ENCODE measurements around the gene CREB5.

Gene CREB5

GRCh38 chr7:28510026-28510369, 97.7 kb downstream of the CREB5 start:
- Histone ChIP-seq H3K36me3 (ENCODE audit: control insufficient read depth, insufficient read depth, low read length) (peaks cover 2% of the 10 kb centered on the region), H3K4me3 (ENCODE audit: extremely low read depth, insufficient read depth, low read length, poor library complexity, severe bottlenecking) (no peak overlapping the region), H3K27ac (ENCODE audit: low read depth, low read length, severe bottlenecking) (no peak overlapping the region), H3K4me1 (ENCODE audit: control insufficient read depth, insufficient read depth, low read length, poor library complexity, severe bottlenecking) (peaks cover 3% of the 10 kb centered on the region), H3K9me3 (ENCODE audit: control insufficient read depth, low read length) (no peaks in the 10 kb centered on the region)
- 80 to 83% methylated on average over 1 to 2 of the region's 2 CpGs for WGBS, 2 experiments (ENCODE audit: insufficient coverage in 2 of 2)

- peaks cover 15% of the 10 kb centered on the region for H3K4me1 ChIP-seq (ENCODE audit: control insufficient read depth, insufficient read depth, low read length, poor library complexity, severe bottlenecking)
- H3K9me3 ChIP-seq (ENCODE audit: control insufficient read depth, low read length): no peaks in the 10 kb centered on the region
- peaks cover 2% of the 10 kb centered on the region for H3K36me3 ChIP-seq (ENCODE audit: control insufficient read depth, insufficient read depth, low read length)
- no peak overlapping the region for H3K4me3 ChIP-seq (ENCODE audit: extremely low read depth, insufficient read depth, low read length, poor library complexity, severe bottlenecking)
- no peak overlapping the region for H3K27ac ChIP-seq (ENCODE audit: low read depth, low read length, severe bottlenecking)
- 86 to 91% methylated on average over 3 to 4 of the region's 9 CpGs for WGBS, 2 experiments (ENCODE audit: insufficient coverage in 2 of 2)
These were observed 100.5 kb downstream of the CREB5 start for GRCh38 chr7:28512668-28513440.

- H3K4me1 ChIP-seq (ENCODE audit: control insufficient read depth, insufficient read depth, low read length, poor library complexity, severe bottlenecking): peaks cover 15% of the 10 kb centered on the region
- H3K36me3 ChIP-seq (ENCODE audit: control insufficient read depth, insufficient read depth, low read length): peaks cover 2% of the 10 kb centered on the region
- 49 to 56% methylated on average over 10 of the region's 14 CpGs for WGBS, 2 experiments (ENCODE audit: insufficient coverage in 2 of 2)
- H3K9me3 ChIP-seq (ENCODE audit: control insufficient read depth, low read length): no peaks in the 10 kb centered on the region
- no peak overlapping the region for H3K4me3 ChIP-seq (ENCODE audit: extremely low read depth, insufficient read depth, low read length, poor library complexity, severe bottlenecking)
- no peak overlapping the region for H3K27ac ChIP-seq (ENCODE audit: low read depth, low read length, severe bottlenecking)
These were observed 104.3 kb downstream of the CREB5 start for GRCh38 chr7:28516390-28517172.

GRCh38 chr7:28517206-28517605, 104.9 kb downstream of the CREB5 start:
- H3K4me1 ChIP-seq (ENCODE audit: control insufficient read depth, insufficient read depth, low read length, poor library complexity, severe bottlenecking): peaks cover 15% of the 10 kb centered on the region
- H3K36me3 ChIP-seq (ENCODE audit: control insufficient read depth, insufficient read depth, low read length): peaks cover 2% of the 10 kb centered on the region
- H3K27ac ChIP-seq (ENCODE audit: low read depth, low read length, severe bottlenecking): no peak overlapping the region
- no peak overlapping the region for H3K4me3 ChIP-seq (ENCODE audit: extremely low read depth, insufficient read depth, low read length, poor library complexity, severe bottlenecking)
- H3K9me3 ChIP-seq (ENCODE audit: control insufficient read depth, low read length): no peaks in the 10 kb centered on the region
- 60 to 66% methylated on average over 3 of the region's 5 CpGs for WGBS, 2 experiments (ENCODE audit: insufficient coverage in 2 of 2)

GRCh38 chr7:28517606-28518005, 105.3 kb downstream of the CREB5 start:
- Histone ChIP-seq H3K27ac (ENCODE audit: low read depth, low read length, severe bottlenecking) (no peak overlapping the region), H3K36me3 (ENCODE audit: control insufficient read depth, insufficient read depth, low read length) (peaks cover 2% of the 10 kb centered on the region), H3K4me3 (ENCODE audit: extremely low read depth, insufficient read depth, low read length, poor library complexity, severe bottlenecking) (no peak overlapping the region), H3K9me3 (ENCODE audit: control insufficient read depth, low read length) (no peaks in the 10 kb centered on the region), H3K4me1 (ENCODE audit: control insufficient read depth, insufficient read depth, low read length, poor library complexity, severe bottlenecking) (peaks cover 15% of the 10 kb centered on the region)
- WGBS, 2 experiments (ENCODE audit: insufficient coverage in 2 of 2): 91 to 100% methylated on average over 4 to 5 of the region's 7 CpGs

- WGBS, 2 experiments (ENCODE audit: insufficient coverage in 2 of 2): 85 to 94% methylated on average over 7 of the region's 9 CpGs
- Histone ChIP-seq H3K4me1 (ENCODE audit: control insufficient read depth, insufficient read depth, low read length, poor library complexity, severe bottlenecking) (peaks cover 12% of the 10 kb centered on the region), H3K9me3 (ENCODE audit: control insufficient read depth, low read length) (no peaks in the 10 kb centered on the region), H3K36me3 (ENCODE audit: control insufficient read depth, insufficient read depth, low read length) (no peaks in the 10 kb centered on the region), H3K4me3 (ENCODE audit: extremely low read depth, insufficient read depth, low read length, poor library complexity, severe bottlenecking) (no peak overlapping the region), H3K27ac (ENCODE audit: low read depth, low read length, severe bottlenecking) (no peak overlapping the region)
These were observed 108.0 kb downstream of the CREB5 start for GRCh38 chr7:28520074-28521015.

GRCh38 chr7:28524978-28525377, 112.7 kb downstream of the CREB5 start:
- WGBS, 2 experiments (ENCODE audit: insufficient coverage in 2 of 2): 88% methylated on average over 1 of the region's 3 CpGs; no CpG with 5 or more reads in 1 of the 2 experiments

GRCh38 chr7:28528899-28529298, 116.6 kb downstream of the CREB5 start:
- 73 to 100% methylated on average over 1 of the region's 2 CpGs for WGBS, 2 experiments (ENCODE audit: insufficient coverage in 2 of 2)
- no peak overlapping the region for H3K27ac ChIP-seq (ENCODE audit: low read depth, low read length, severe bottlenecking)
- H3K4me3 ChIP-seq (ENCODE audit: extremely low read depth, insufficient read depth, low read length, poor library complexity, severe bottlenecking): no peak overlapping the region
- H3K9me3 ChIP-seq (ENCODE audit: control insufficient read depth, low read length): no peaks in the 10 kb centered on the region
- no peaks in the 10 kb centered on the region for H3K4me1 ChIP-seq (ENCODE audit: control insufficient read depth, insufficient read depth, low read length, poor library complexity, severe bottlenecking)
- no peaks in the 10 kb centered on the region for H3K36me3 ChIP-seq (ENCODE audit: control insufficient read depth, insufficient read depth, low read length)

More at GRCh38 chr7:28524978-28525377, 112.7 kb downstream of the CREB5 start:
- Histone ChIP-seq H3K9me3 (ENCODE audit: control insufficient read depth, low read length) (no peaks in the 10 kb centered on the region), H3K27ac (ENCODE audit: low read depth, low read length, severe bottlenecking) (no peak overlapping the region), H3K36me3 (ENCODE audit: control insufficient read depth, insufficient read depth, low read length) (no peaks in the 10 kb centered on the region), H3K4me1 (ENCODE audit: control insufficient read depth, insufficient read depth, low read length, poor library complexity, severe bottlenecking) (no peaks in the 10 kb centered on the region), H3K4me3 (ENCODE audit: extremely low read depth, insufficient read depth, low read length, poor library complexity, severe bottlenecking) (no peak overlapping the region)

- H3K9me3 ChIP-seq (ENCODE audit: control insufficient read depth, low read length): no peaks in the 10 kb centered on the region
- H3K36me3 ChIP-seq (ENCODE audit: control insufficient read depth, insufficient read depth, low read length): no peaks in the 10 kb centered on the region
- 77 to 100% methylated on average over 2 of the region's 2 CpGs for WGBS, 2 experiments (ENCODE audit: insufficient coverage in 2 of 2)
- no peaks in the 10 kb centered on the region for H3K4me1 ChIP-seq (ENCODE audit: control insufficient read depth, insufficient read depth, low read length, poor library complexity, severe bottlenecking)
- no peak overlapping the region for H3K27ac ChIP-seq (ENCODE audit: low read depth, low read length, severe bottlenecking)
- H3K4me3 ChIP-seq (ENCODE audit: extremely low read depth, insufficient read depth, low read length, poor library complexity, severe bottlenecking): no peak overlapping the region
These were observed 117.4 kb downstream of the CREB5 start for GRCh38 chr7:28529755-28530154.

- no peak overlapping the region for H3K4me3 ChIP-seq (ENCODE audit: extremely low read depth, insufficient read depth, low read length, poor library complexity, severe bottlenecking)
- no peaks in the 10 kb centered on the region for H3K36me3 ChIP-seq (ENCODE audit: control insufficient read depth, insufficient read depth, low read length)
- WGBS, 2 experiments (ENCODE audit: insufficient coverage in 2 of 2): 88 to 89% methylated on average over 10 to 12 of the region's 12 CpGs
- H3K4me1 ChIP-seq (ENCODE audit: control insufficient read depth, insufficient read depth, low read length, poor library complexity, severe bottlenecking): no peaks in the 10 kb centered on the region
- no peak overlapping the region for H3K27ac ChIP-seq (ENCODE audit: low read depth, low read length, severe bottlenecking)
- no peaks in the 10 kb centered on the region for H3K9me3 ChIP-seq (ENCODE audit: control insufficient read depth, low read length)
These were observed 118.0 kb downstream of the CREB5 start for GRCh38 chr7:28530175-28530802.
